Endothelial cell of umbilical vein (primary cell): ENCODE data around the gene TBRG1. TPM values are rescaled to one million over a fixed set of nuclear protein-coding genes. Genes with fewer than 3 reads are reported as not detected.

Experiments used
- BruUV-seq: library from RNA; stranded (reverse); fragments of 400-500 nt; replicated peaks from 2 replicates; lab custom pipeline; 2021; lab: Mats Ljungman, UMichigan
- CTCF ChIA-PET: fragments of 300-600, 350-600 bp; sonication (Branson Sonifier 250); formaldehyde crosslinking; loops from one replicate; lab custom pipeline; 2021; ENCODE audit warnings: antibody characterized with exemption, inconsistent platforms; lab: Charles Lee
- POLR2A ChIA-PET: fragments of 300-600, 350-600 bp; sonication (Branson Sonifier 250); formaldehyde crosslinking; loops from one replicate; lab custom pipeline; 2021; ENCODE audit warnings: antibody characterized with exemption, inconsistent platforms; lab: Charles Lee
- DNase-seq: peaks from one replicate; pipeline ENCODE4 v3.0.0-alpha.2; 2011; ENCODE audit warnings: low read depth, low spot score
- FAIRE-seq: peaks from 2 replicates; lab custom pipeline; 2011; peaks lifted over from hg19 to GRCh38; lab: Jason Lieb, UNC
- H2AFZ ChIP-seq: 2 replicates; pipeline ENCODE4 v1.6.0; 2012; ENCODE audit warnings: low read depth, low read length, control low read depth, inconsistent platforms
- H3K27ac ChIP-seq: 2 replicates; pipeline ENCODE4 v1.5.1; 2011; ENCODE audit warnings: low read depth, mild to moderate bottlenecking, control low read depth, low read length, moderate library complexity; ENCODE audit not compliant: insufficient read depth
- H3K27me3 ChIP-seq, 2 experiments: 2 replicates each; pipeline versions ENCODE4 v1.6.0 to v1.6.1; 2011; ENCODE audit warnings: low read length in 2 of 2, mixed read lengths in 1 of 2; ENCODE audit not compliant: control insufficient read depth in 2 of 2, insufficient read depth in 2 of 2
- H3K36me3 ChIP-seq, 2 experiments: 2 replicates in 1 of 2; 3 replicates in 1 of 2; pipeline ENCODE4 v1.5.1; 2011; ENCODE audit warnings: low read length in 2 of 2, mild to moderate bottlenecking in 1 of 2, moderate library complexity in 1 of 2; ENCODE audit not compliant: control insufficient read depth in 2 of 2, insufficient read depth in 2 of 2; ENCODE audit errors: extremely low read depth in 1 of 2
- H3K4me1 ChIP-seq: 3 replicates; pipeline ENCODE4 v1.5.1; 2011; ENCODE audit warnings: mild to moderate bottlenecking, low read length; ENCODE audit not compliant: control insufficient read depth, insufficient read depth; ENCODE audit errors: extremely low read depth
- H3K4me2 ChIP-seq: 2 replicates; pipeline ENCODE4 v1.6.1; 2011; ENCODE audit warnings: low read length, control low read depth, mixed read lengths; ENCODE audit not compliant: insufficient read depth
- H3K4me3 ChIP-seq, 3 experiments: fragments of 200-600 bp in 1 of 3; sonication (generic), shearing (Covaris generic) in 1 of 3; replicated peaks in 1 of 3; 2 replicates each; pipeline ENCODE4 v1.5.1; 2011 to 2016; ENCODE audit warnings: control low read depth in 3 of 3, low read length in 3 of 3, mild to moderate bottlenecking in 2 of 3, inconsistent platforms in 1 of 3, low read depth in 1 of 3, moderate library complexity in 1 of 3; ENCODE audit not compliant: insufficient read depth in 1 of 3
- H3K79me2 ChIP-seq: 2 replicates; pipeline ENCODE4 v1.6.0; 2012; ENCODE audit warnings: low read length, inconsistent platforms; ENCODE audit not compliant: control insufficient read depth, insufficient read depth
- H3K9ac ChIP-seq: replicated peaks from 2 replicates; pipeline ENCODE3; 2011; ENCODE audit warnings: low read length, control low read depth; ENCODE audit not compliant: insufficient read depth; ENCODE audit errors: extremely low read depth
- H3K9me1 ChIP-seq: replicated peaks from 3 replicates; pipeline ENCODE4 v1.6.0; 2011; ENCODE audit warnings: mild to moderate bottlenecking, low read length; ENCODE audit not compliant: control insufficient read depth, insufficient read depth; ENCODE audit errors: extremely low read depth
- H3K9me3 ChIP-seq: replicated peaks from 2 replicates; pipeline ENCODE4 v1.5.1; 2012; ENCODE audit warnings: low read length, inconsistent platforms; ENCODE audit not compliant: control insufficient read depth, insufficient read depth
- H4K20me1 ChIP-seq: replicated peaks from 2 replicates; pipeline ENCODE3; 2011; ENCODE audit warnings: mild to moderate bottlenecking, low read length; ENCODE audit not compliant: control insufficient read depth, insufficient read depth; ENCODE audit errors: extremely low read depth
- CTCF ChIP-seq, 2 donors: IDR thresholded peaks; 1 replicate in 1 of 2; 2 replicates in 1 of 2; pipeline ENCODE4 v1.5.1; 2011; ENCODE audit warnings: low read length in 2 of 2, mild to moderate bottlenecking in 2 of 2, moderate library complexity in 2 of 2, control low read depth in 1 of 2, inconsistent platforms in 1 of 2, low read depth in 1 of 2; ENCODE audit not compliant: insufficient read depth in 1 of 2; ENCODE audit errors: extremely low read depth in 1 of 2
- FOS ChIP-seq: IDR thresholded peaks from 2 replicates; pipeline ENCODE4 v1.6.1; 2011; ENCODE audit warnings: mild to moderate bottlenecking, low read length, moderate library complexity, borderline replicate concordance; ENCODE audit not compliant: insufficient read depth
- GATA2 ChIP-seq: IDR thresholded peaks from 2 replicates; pipeline ENCODE4 v1.7.0; 2011; ENCODE audit warnings: low read depth, mild to moderate bottlenecking, moderate library complexity, mixed read lengths, low read length; ENCODE audit not compliant: insufficient read length, insufficient read depth
- MYC ChIP-seq: IDR thresholded peaks from one replicate; pipeline ENCODE4 v1.6.1; 2011; ENCODE audit warnings: mild to moderate bottlenecking, low read depth, low read length
- POLR2A ChIP-seq: IDR thresholded peaks from 2 replicates; pipeline ENCODE4 v1.6.1; 2012; ENCODE audit warnings: low read depth, mild to moderate bottlenecking, control low read depth, low read length
- POLR2AphosphoS5 ChIP-seq: IDR thresholded peaks from 2 replicates; pipeline ENCODE4 v1.6.1; 2012; ENCODE audit warnings: low read depth, mild to moderate bottlenecking, control low read depth, low read length, moderate library complexity; ENCODE audit not compliant: insufficient read depth
- dilution Hi-C: fragments of 300-500 bp; cut with MboI; formaldehyde crosslinking; loops from one replicate; pipeline ENCODE4 v1.15.0; 2019; ENCODE audit warnings: low sequenced_read_pairs; ENCODE audit not compliant: extremely low pct_ligation_motif_present
- intact Hi-C: fragments of 100-400 bp; cut with micrococcal nuclease; formaldehyde crosslinking; loops from one replicate; pipeline ENCODE4 v1.10.0; 2022
- polyA plus RNA-seq, 4 experiments: library from polyadenylated mRNA; depleted of rRNA in 3 of 4; stranded (reverse) in 3 of 4; unstranded in 1 of 4; fragments of >200 nt; gene quantifications; 2 replicates each; pipeline versions ENCODE4 v1.2.1 to v1.2.3, GENCODE V29; 2011 to 2012; ENCODE audit warnings: missing spikeins in 1 of 4
- total RNA-seq: library from RNA; stranded (reverse); gene quantifications from 2 replicates; pipeline ENCODE4 v1.2.3, GENCODE V29; 2021
- TF ChIP-seq, protein P1 (sequence below): IDR thresholded peaks from 2 replicates; pipeline ENCODE4 v1.6.1; 2011; ENCODE audit not compliant: insufficient read depth, insufficient read length

Gene TBRG1
- total and polyA plus RNA-seq, 2 donors (not counting 3 experiments of a cell fraction or from before 2014, with no cell fraction given) = 22.4 to 29.6 TPM

DNA sequence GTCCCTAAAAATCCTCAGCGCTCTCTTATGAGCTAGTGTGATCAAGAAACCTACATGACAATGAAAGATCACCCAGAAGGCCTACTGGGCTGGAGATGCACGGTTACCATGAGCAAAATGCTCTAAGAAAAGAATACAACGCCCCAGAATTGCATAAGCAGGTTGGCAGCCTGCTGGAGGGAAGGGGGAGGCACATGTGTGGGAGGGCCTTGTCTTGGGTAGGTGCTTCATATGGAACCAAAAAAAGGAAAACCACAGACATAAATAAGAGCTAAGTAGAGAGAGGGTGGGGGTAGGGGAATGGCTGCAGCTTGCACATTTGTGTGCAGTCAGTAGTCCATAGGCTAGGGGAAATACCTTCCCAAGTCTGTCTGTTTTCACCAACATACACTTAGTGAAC is 48.1 kb downstream of the TBRG1 start:
- CTCF ChIA-PET = interaction anchor here (1.2 to 8.9 kb wide), 11 partner anchors 55 to 206 kb away, joined by 4 to 267 read pairs (median 45); partner anchors contain the start of genes ESAM, MSANTD2, NRGN and ROBO3
- H3K9ac ChIP-seq = no peak overlapping the region

DNA sequence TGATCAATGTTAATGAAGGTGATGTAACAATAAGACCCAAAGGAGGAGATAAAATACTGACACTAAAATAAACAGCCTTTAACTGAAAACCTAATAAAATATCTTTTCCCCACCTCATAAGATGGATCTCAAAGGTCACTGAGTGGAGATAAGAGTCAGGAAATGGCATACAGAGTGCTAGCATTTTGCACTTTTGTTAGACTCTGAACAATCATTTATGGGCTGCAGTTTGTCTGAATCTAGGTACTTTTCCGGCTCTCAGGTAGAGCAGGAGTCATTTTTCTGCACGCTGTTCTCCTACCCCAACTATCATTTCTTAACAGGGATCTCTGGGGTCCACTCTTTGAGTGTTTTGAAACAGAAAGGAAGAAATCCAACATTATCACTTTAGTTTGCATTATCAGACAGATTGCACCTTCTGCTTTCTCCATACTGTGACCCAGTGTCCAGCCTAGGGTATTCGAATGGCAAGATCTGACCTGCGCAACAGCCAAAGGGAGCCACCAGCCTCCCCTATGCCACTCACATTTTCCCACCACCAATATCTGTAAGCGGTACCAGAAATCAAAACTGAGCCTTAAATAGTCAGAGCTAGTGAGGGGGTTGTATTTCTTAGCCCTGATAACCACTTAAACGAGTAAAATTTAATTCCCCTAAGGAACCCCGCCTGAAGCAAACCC is 50.0 kb downstream of the TBRG1 start:
- no peaks in the 10 kb centered on the region for H4K20me1 ChIP-seq
- no TSS peak for BruUV-seq
- DNase-seq = no peak
- no peaks in the 10 kb centered on the region for H3K79me2 ChIP-seq
- no peak overlapping the region for H3K27ac ChIP-seq
- intact Hi-C loops = loop anchor here (1.0 to 2.0 kb wide), 8 partner anchors 46 to 165 kb away; partner anchors contain the start of gene MSANTD2
- no peak overlapping the region for H2AFZ ChIP-seq
- no peaks in the 10 kb centered on the region for H3K27me3 ChIP-seq
- ChIA-PET POLR2A (interaction anchor here (0.7 to 1.6 kb wide), 4 partner anchors 74 to 164 kb away, joined by 3 to 6 read pairs (median 3); no protein-coding TSS in a partner anchor), CTCF (interaction anchor here (1.0 to 8.9 kb wide), 8 partner anchors 72 to 164 kb away, joined by 4 to 267 read pairs (median 8); partner anchors contain the start of gene NRGN)
- peaks cover 26% of the 10 kb centered on the region for H3K4me1 ChIP-seq
- peak overlapping the region; percentile 65 to 95 (median 65) for H3K4me3 ChIP-seq
- H3K36me3 ChIP-seq = no peaks in the 10 kb centered on the region
- peak; percentile 56 for FAIRE-seq
- TF ChIP-seq, protein P1, sequence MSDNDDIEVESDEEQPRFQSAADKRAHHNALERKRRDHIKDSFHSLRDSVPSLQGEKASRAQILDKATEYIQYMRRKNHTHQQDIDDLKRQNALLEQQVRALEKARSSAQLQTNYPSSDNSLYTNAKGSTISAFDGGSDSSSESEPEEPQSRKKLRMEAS = no peak
- no peak for TF ChIP-seq CTCF (IDR thresholded peaks at IDR 0.05; ENCODE audit: extremely low read depth in 1 of 2, insufficient read depth in 1 of 2, low read depth in 1 of 2, low read length in 2 of 2)
- TF ChIP-seq POLR2AphosphoS5 = no peak
- no peak for TF ChIP-seq POLR2A
- peak overlapping the region; percentile 84 for H3K4me2 ChIP-seq
- H3K9me1 ChIP-seq = no peaks in the 10 kb centered on the region
- H3K9me3 ChIP-seq = no peaks in the 10 kb centered on the region
- dilution Hi-C loops = no loop called here
- peak overlapping the region; percentile 80 for H3K9ac ChIP-seq

More for the DNA sequence above, 48.1 kb downstream of the TBRG1 start:
- Histone ChIP-seq H3K27me3 (no peaks in the 10 kb centered on the region), H3K4me2 (no peak overlapping the region), H3K4me3 (no peak overlapping the region), H3K9me3 (no peaks in the 10 kb centered on the region), H3K4me1 (peaks cover 16% of the 10 kb centered on the region), H3K79me2 (no peaks in the 10 kb centered on the region), H3K27ac (no peak overlapping the region), H3K9me1 (no peaks in the 10 kb centered on the region), H4K20me1 (no peaks in the 10 kb centered on the region), H3K36me3 (no peaks in the 10 kb centered on the region), H2AFZ (no peak overlapping the region)
- FAIRE-seq (no peak), DNase-seq (no peak)
- dilution Hi-C loops = no loop called here
- BruUV-seq = no TSS peak
- intact Hi-C loops = no loop called here
- TF ChIP-seq GATA2 = no peak
- TF ChIP-seq, protein P1 = no peak
- no peak for TF ChIP-seq MYC
- TF ChIP-seq POLR2A = no peak
- no peak for TF ChIP-seq FOS
- POLR2A ChIA-PET = interaction anchor here (1.2 kb wide), 1 partner anchor 77 kb away, joined by 3 read pairs; no protein-coding TSS in a partner anchor
